ENCODE results near the gene RNF207. TPM values are rescaled to one million over a fixed set of nuclear protein-coding genes. Genes with fewer than 3 reads are reported as not detected.

RNF207 gene
- total and polyA plus RNA-seq, 2 of the 13 experiments (the other 11 are each of a cell fraction or from before 2014, with no cell fraction given) = 9.8 to 15.9 TPM

GRCh38 chr1:6199298-6200187, 6.4 kb upstream of the RNF207 start, which contains the start of gene RPL22 (continued):
- peak; percentile 79; the same call in 1 of the 2 replicates for TF ChIP-seq CREB3 (CRISPR knock-in tag; IDR thresholded peaks at IDR 0.05)
- TF ChIP-seq MXI1 (IDR thresholded peaks at IDR 0.05; ENCODE audit: borderline replicate concordance, low read depth, low read length) = peak; percentile 95; the same call in 2 of the 3 replicates
- TF ChIP-seq ZSCAN9 (CRISPR knock-in tag; IDR thresholded peaks at IDR 0.05; ENCODE audit: borderline replicate concordance) = peak; percentile 81; the same call in 1 of the 2 replicates
- 0 out of 2 replicates have a peak, but pooled peaks have one; percentile 14 for TF ChIP-seq ZNF629 (CRISPR knock-in tag; conservative IDR thresholded peaks at IDR 0.05)
- TF ChIP-seq SP2 (CRISPR knock-in tag; IDR thresholded peaks at IDR 0.05) = peak; percentile 53; the same call in 1 of the 2 replicates
- peak; percentile 85; the same call in 1 of the 2 replicates for TF ChIP-seq MTERF4 (CRISPR knock-in tag; IDR thresholded peaks at IDR 0.05)
- TF ChIP-seq SRF (IDR thresholded peaks at IDR 0.05; ENCODE audit: low read depth, low read length) = peak; percentile 97
- peak; percentile 68; the same call in 1 of the 2 replicates for TF ChIP-seq KLF15 (CRISPR knock-in tag; IDR thresholded peaks at IDR 0.05; ENCODE audit: borderline replicate concordance)
- peak; percentile 63; the same call in 1 of the 2 replicates for TF ChIP-seq ZNF607 (CRISPR knock-in tag; IDR thresholded peaks at IDR 0.05; ENCODE audit: borderline replicate concordance)
- TF ChIP-seq NCOA5 (CRISPR knock-in tag; IDR thresholded peaks at IDR 0.05) = no peak
- peak; percentile 92 for TF ChIP-seq THAP9 (CRISPR knock-in tag; IDR thresholded peaks at IDR 0.05; ENCODE audit: borderline replicate concordance)
- peak; percentile 97 for TF ChIP-seq MXD3 (CRISPR knock-in tag; IDR thresholded peaks at IDR 0.05)
- peak; percentile 74; the same call in 1 of the 2 replicates for TF ChIP-seq IRF9 (CRISPR knock-in tag; IDR thresholded peaks at IDR 0.05; ENCODE audit: borderline replicate concordance)
- no peak for TF ChIP-seq RORA (CRISPR knock-in tag; IDR thresholded peaks at IDR 0.05)
- TF ChIP-seq DDIT3 (CRISPR knock-in tag; IDR thresholded peaks at IDR 0.05) = no peak; the same call in 1 of the 2 replicates
- 0 out of 2 replicates have a peak, but pooled peaks have one; percentile 13 for TF ChIP-seq ARID3A (IDR thresholded peaks at IDR 0.05; ENCODE audit: low read depth, low read length)
- no peak for TF ChIP-seq TCF7L2 (IDR thresholded peaks at IDR 0.05; ENCODE audit: low read depth, low read length)
- peak; percentile 90 for TF ChIP-seq BHLHE40 (IDR thresholded peaks at IDR 0.05; ENCODE audit: low read length)
